Measurements from ENCODE around the gene HLF. TPM values are rescaled to one million over a fixed set of nuclear protein-coding genes. Genes with fewer than 3 reads are reported as not detected.

Gene HLF
- total and polyA plus RNA-seq, 2 donors (not counting 3 experiments of a cell fraction or from before 2014, with no cell fraction given) = not detected

DNA sequence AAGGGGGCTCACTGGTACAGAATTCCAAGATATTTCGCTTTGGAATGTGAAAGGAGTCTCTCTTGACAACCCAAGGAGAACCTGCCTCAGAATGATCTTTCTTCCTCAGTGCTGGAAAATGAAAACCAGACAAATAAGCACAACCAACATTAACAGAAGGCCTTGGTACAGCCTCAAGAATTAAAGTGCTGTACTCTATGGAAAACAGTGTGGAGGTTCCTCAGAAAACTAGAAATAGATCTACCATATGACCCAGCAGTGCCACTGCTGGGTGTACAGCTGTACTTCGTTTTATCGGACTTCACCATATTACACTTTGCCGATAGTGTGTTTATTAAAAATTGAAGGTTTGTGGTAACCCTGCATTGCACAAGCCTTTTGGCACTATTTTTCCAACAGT is 25.2 kb downstream of the HLF start:
- dilution Hi-C loops (cut with MboI; ENCODE audit: extremely low pct_ligation_motif_present, low sequenced_read_pairs) = no loop called here
- H3K9me1 ChIP-seq (replicated peaks; ENCODE audit: control insufficient read depth, extremely low read depth, insufficient read depth, low read length) = no peaks in the 10 kb centered on the region
- no peaks in the 10 kb centered on the region for H3K36me3 ChIP-seq (ENCODE audit: control insufficient read depth in 2 of 2, extremely low read depth in 1 of 2, insufficient read depth in 2 of 2, low read length in 2 of 2)
- H3K27ac ChIP-seq (ENCODE audit: insufficient read depth, low read depth, low read length) = no peak overlapping the region
- H3K4me1 ChIP-seq (ENCODE audit: control insufficient read depth, extremely low read depth, insufficient read depth, low read length) = no peaks in the 10 kb centered on the region
- H3K27me3 ChIP-seq (ENCODE audit: control insufficient read depth in 2 of 2, insufficient read depth in 2 of 2, low read length in 2 of 2) = no peaks in the 10 kb centered on the region
- no peak overlapping the region for H3K4me3 ChIP-seq (replicated peaks in 1 of 3; ENCODE audit: insufficient read depth in 1 of 3, low read depth in 1 of 3, low read length in 3 of 3)
- TF ChIP-seq POLR2AphosphoS5 (IDR thresholded peaks at IDR 0.05; ENCODE audit: insufficient read depth, low read depth, low read length) = no peak
- no peak for TF ChIP-seq GATA2 (IDR thresholded peaks at IDR 0.05; ENCODE audit: insufficient read depth, insufficient read length, low read depth, low read length)
- TF ChIP-seq MYC (IDR thresholded peaks at IDR 0.05; ENCODE audit: low read depth, low read length) = no peak
- no peak for TF ChIP-seq EZH2 (IDR thresholded peaks at IDR 0.05; ENCODE audit: borderline replicate concordance, low read depth, low read length, severe bottlenecking)
- TF ChIP-seq, protein P1, sequence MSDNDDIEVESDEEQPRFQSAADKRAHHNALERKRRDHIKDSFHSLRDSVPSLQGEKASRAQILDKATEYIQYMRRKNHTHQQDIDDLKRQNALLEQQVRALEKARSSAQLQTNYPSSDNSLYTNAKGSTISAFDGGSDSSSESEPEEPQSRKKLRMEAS (IDR thresholded peaks at IDR 0.05; ENCODE audit: insufficient read depth, insufficient read length) = no peak
- TF ChIP-seq, protein P2, sequence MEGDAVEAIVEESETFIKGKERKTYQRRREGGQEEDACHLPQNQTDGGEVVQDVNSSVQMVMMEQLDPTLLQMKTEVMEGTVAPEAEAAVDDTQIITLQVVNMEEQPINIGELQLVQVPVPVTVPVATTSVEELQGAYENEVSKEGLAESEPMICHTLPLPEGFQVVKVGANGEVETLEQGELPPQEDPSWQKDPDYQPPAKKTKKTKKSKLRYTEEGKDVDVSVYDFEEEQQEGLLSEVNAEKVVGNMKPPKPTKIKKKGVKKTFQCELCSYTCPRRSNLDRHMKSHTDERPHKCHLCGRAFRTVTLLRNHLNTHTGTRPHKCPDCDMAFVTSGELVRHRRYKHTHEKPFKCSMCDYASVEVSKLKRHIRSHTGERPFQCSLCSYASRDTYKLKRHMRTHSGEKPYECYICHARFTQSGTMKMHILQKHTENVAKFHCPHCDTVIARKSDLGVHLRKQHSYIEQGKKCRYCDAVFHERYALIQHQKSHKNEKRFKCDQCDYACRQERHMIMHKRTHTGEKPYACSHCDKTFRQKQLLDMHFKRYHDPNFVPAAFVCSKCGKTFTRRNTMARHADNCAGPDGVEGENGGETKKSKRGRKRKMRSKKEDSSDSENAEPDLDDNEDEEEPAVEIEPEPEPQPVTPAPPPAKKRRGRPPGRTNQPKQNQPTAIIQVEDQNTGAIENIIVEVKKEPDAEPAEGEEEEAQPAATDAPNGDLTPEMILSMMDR (IDR thresholded peaks at IDR 0.05; ENCODE audit: extremely low read depth in 1 of 2, insufficient read depth in 1 of 2, low read depth in 1 of 2, low read length in 2 of 2) = no peak
- no peak for FAIRE-seq
- no peak overlapping the region for H3K9ac ChIP-seq (replicated peaks; ENCODE audit: extremely low read depth, insufficient read depth, low read length)
- no peak for DNase-seq (ENCODE audit: low read depth, low spot score)
- POLR2A ChIA-PET = no interaction called here
- H3K79me2 ChIP-seq (ENCODE audit: control insufficient read depth, insufficient read depth, low read length) = no peaks in the 10 kb centered on the region
- H3K9me3 ChIP-seq (replicated peaks; ENCODE audit: control insufficient read depth, insufficient read depth, low read length) = no peaks in the 10 kb centered on the region
- H4K20me1 ChIP-seq (replicated peaks; ENCODE audit: control insufficient read depth, extremely low read depth, insufficient read depth, low read length) = no peaks in the 10 kb centered on the region
- CTCF ChIA-PET = interaction anchor here (1.3 to 1.8 kb wide), 2 partner anchors 103 to 297 kb away, joined by 4 read pairs; no protein-coding TSS in a partner anchor
- BruUV-seq (replicated peaks) = no TSS peak
- intact Hi-C loops (cut with micrococcal nuclease) = no loop called here
- H2AFZ ChIP-seq (ENCODE audit: low read depth, low read length) = no peak overlapping the region
- H3K4me2 ChIP-seq (ENCODE audit: insufficient read depth, low read length) = no peak overlapping the region

Measured in endothelial cell of umbilical vein (primary cell).